ENCODE measurements around the gene PMS2.

- no peak for TF ChIP-seq CTCF (IDR thresholded peaks at IDR 0.05)
- no peak for TF ChIP-seq POLR2AphosphoS5 (IDR thresholded peaks at IDR 0.05)
- TF ChIP-seq POLR2A (IDR thresholded peaks at IDR 0.05) = no peak
Observed at GRCh38 chr7:6011541-6011940, 2.7 kb upstream of the PMS2 start.

Data from breast epithelium (tissue), 3 donors.